ENCODE results near the gene CENPM.

DNA sequence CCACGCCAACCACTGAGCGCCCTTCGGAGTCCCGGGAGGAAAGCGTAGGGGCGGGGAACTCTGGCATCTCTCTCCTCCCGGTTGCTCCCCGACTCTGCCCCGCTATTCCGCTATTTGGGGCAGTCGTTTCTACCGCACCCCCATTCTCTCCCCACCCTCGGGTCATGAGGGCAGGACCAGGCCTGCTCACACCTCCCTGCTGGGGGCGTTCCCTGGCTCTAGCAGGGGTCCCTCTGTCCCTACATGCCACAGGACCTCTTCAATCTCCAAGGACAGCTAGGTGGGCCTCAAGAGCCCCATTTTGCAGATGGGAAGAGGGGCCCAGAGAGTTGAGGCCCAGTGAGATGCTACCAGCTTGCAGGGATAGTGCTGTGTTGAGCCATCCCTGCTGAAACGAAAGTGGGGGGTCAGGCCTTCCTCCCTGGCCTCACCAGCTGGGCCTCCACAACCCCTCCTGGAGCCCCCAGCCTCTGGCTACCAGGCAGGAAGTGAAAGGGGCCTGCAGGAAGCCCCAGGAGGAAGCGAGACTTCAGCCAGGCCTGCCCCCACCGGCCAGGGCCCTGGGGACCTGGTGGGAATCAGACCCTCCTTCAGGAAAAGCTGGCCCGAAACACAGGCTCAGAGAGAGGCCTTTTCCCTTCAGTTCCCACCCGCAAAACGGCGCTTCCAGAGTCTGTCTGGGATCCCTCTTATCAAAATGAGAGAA is 26.5 kb downstream of the CENPM start:
- TF ChIP-seq, protein P1, sequence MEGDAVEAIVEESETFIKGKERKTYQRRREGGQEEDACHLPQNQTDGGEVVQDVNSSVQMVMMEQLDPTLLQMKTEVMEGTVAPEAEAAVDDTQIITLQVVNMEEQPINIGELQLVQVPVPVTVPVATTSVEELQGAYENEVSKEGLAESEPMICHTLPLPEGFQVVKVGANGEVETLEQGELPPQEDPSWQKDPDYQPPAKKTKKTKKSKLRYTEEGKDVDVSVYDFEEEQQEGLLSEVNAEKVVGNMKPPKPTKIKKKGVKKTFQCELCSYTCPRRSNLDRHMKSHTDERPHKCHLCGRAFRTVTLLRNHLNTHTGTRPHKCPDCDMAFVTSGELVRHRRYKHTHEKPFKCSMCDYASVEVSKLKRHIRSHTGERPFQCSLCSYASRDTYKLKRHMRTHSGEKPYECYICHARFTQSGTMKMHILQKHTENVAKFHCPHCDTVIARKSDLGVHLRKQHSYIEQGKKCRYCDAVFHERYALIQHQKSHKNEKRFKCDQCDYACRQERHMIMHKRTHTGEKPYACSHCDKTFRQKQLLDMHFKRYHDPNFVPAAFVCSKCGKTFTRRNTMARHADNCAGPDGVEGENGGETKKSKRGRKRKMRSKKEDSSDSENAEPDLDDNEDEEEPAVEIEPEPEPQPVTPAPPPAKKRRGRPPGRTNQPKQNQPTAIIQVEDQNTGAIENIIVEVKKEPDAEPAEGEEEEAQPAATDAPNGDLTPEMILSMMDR (IDR thresholded peaks at IDR 0.05; ENCODE audit: poor library complexity), result no peak
- no peak for TF ChIP-seq EZH2 (IDR thresholded peaks at IDR 0.05; ENCODE audit: borderline replicate concordance)
